Nephron (organoid): ENCODE measurements around the gene BMP4.

ENCODE experiments used
- H3K27ac Mint-ChIP-seq, 3 experiments: 2 replicates each; pipeline ENCODE4 v1.8.0; 2020; ENCODE audit warnings: mixed read lengths in 3 of 3, mild to moderate bottlenecking in 2 of 3, moderate library complexity in 1 of 3
- H3K27me3 Mint-ChIP-seq: 2 replicates; pipeline ENCODE4 v1.8.0; 2021; ENCODE audit warnings: low read depth, mild to moderate bottlenecking, moderate library complexity, mixed read lengths
- H3K36me3 Mint-ChIP-seq: 2 replicates; pipeline ENCODE4 v1.8.0; 2020; ENCODE audit warnings: low read depth, mixed read lengths
- H3K4me1 Mint-ChIP-seq: 2 replicates; pipeline ENCODE4 v1.8.0; 2020; ENCODE audit warnings: mixed read lengths
- H3K4me3 Mint-ChIP-seq, 3 experiments: 2 replicates each; pipeline ENCODE4 v1.8.0; 2020; ENCODE audit warnings: mild to moderate bottlenecking in 3 of 3, mixed read lengths in 3 of 3, moderate library complexity in 2 of 3
- H3K9me3 Mint-ChIP-seq: 2 replicates; pipeline ENCODE4 v1.8.0; 2020; ENCODE audit warnings: mixed read lengths
- TF ChIP-seq, protein P1 (sequence below), 3 experiments: fragments of 200-600 bp; sonication (generic); IDR thresholded peaks; one replicate each; pipeline ENCODE4 v1.5.0; 2021; ENCODE audit warnings: antibody characterized with exemption in 3 of 3; ENCODE audit not compliant: unreplicated experiment in 3 of 3

BMP4 gene

DNA sequence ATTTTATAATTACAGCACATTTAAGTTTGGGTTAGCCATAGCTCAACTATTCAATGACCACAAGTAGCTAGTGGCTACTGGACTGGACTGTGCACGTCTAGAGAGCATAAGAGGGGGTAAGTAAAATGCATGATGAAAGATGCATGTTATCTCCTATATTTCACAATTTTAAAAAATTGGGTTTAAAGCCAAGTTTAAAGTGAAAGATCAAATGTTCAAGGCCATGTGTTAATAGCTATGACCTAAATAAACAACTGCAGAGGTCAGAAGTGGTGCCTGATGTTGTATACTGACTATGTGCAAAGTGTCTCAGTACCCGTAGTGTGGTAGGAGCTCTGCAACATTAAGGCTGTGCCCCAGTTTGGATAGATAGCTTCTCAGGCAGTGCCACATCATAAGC, 48.2 kb downstream of the BMP4 start:
- H3K4me1 Mint-ChIP-seq, result peaks cover 7% of the 10 kb centered on the region
- no peak overlapping the region for H3K4me3 Mint-ChIP-seq
- peaks cover 32% of the 10 kb centered on the region for H3K9me3 Mint-ChIP-seq
- H3K27me3 Mint-ChIP-seq, result no peaks in the 10 kb centered on the region
- TF ChIP-seq, protein P1, sequence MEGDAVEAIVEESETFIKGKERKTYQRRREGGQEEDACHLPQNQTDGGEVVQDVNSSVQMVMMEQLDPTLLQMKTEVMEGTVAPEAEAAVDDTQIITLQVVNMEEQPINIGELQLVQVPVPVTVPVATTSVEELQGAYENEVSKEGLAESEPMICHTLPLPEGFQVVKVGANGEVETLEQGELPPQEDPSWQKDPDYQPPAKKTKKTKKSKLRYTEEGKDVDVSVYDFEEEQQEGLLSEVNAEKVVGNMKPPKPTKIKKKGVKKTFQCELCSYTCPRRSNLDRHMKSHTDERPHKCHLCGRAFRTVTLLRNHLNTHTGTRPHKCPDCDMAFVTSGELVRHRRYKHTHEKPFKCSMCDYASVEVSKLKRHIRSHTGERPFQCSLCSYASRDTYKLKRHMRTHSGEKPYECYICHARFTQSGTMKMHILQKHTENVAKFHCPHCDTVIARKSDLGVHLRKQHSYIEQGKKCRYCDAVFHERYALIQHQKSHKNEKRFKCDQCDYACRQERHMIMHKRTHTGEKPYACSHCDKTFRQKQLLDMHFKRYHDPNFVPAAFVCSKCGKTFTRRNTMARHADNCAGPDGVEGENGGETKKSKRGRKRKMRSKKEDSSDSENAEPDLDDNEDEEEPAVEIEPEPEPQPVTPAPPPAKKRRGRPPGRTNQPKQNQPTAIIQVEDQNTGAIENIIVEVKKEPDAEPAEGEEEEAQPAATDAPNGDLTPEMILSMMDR (IDR thresholded peaks at IDR 0.05; ENCODE audit: unreplicated experiment in 3 of 3), result no peak
- no peak overlapping the region for H3K27ac Mint-ChIP-seq
- H3K36me3 Mint-ChIP-seq, result peaks cover 5% of the 10 kb centered on the region

DNA sequence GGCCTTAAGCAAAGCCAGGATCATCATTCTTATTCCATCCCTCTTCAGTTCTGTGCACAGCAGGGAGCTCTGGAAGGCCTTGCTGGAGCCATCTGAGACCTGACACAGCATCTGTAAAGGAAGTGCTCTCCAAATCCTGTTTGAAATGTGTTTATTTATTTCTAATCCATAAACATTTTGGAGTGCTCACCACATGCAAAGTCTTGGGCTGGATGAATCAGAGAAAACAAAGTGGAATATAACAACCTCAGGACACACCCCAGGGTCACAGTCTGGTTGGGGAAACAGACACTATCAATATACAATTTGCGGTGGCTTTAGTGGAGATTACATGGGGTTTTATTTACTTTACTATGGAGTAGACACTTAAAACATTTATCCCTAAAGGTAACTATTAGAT, 54.3 kb downstream of the BMP4 start:
- no peak overlapping the region for H3K4me3 Mint-ChIP-seq
- H3K4me1 Mint-ChIP-seq, result peaks cover 9% of the 10 kb centered on the region
- H3K27me3 Mint-ChIP-seq, result peaks cover 4% of the 10 kb centered on the region
- peaks cover 19% of the 10 kb centered on the region for H3K9me3 Mint-ChIP-seq
- TF ChIP-seq, protein P1 (IDR thresholded peaks at IDR 0.05; ENCODE audit: unreplicated experiment in 3 of 3), result no peak
- H3K36me3 Mint-ChIP-seq, result peaks cover 5% of the 10 kb centered on the region
- H3K27ac Mint-ChIP-seq, result no peak overlapping the region

DNA sequence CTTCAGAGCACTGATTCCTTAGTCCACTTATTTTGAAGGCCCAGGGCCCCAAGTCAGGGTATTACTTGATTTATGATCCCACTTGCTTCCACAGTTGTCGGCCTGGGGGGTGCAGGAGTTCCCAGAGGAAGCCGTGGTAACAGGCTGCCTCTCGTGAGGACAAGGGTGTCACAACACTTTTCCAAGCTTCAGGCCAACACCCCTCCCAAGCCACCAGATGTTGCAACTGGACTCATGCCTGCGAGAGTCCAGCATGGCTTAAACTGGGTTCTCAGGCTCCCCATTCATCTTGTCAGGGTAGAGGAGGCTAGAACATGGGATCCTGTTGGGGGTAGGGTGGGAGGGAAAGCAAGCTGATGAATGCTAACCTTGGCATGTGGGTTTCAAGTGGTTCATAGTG, 56.1 kb downstream of the BMP4 start:
- H3K9me3 Mint-ChIP-seq, result peaks cover 8% of the 10 kb centered on the region
- H3K27me3 Mint-ChIP-seq, result peaks cover 4% of the 10 kb centered on the region
- peaks cover 5% of the 10 kb centered on the region for H3K36me3 Mint-ChIP-seq
- TF ChIP-seq, protein P1 (IDR thresholded peaks at IDR 0.05; ENCODE audit: unreplicated experiment in 3 of 3), result no peak
- H3K27ac Mint-ChIP-seq, result no peak overlapping the region
- no peak overlapping the region for H3K4me3 Mint-ChIP-seq
- peaks cover 13% of the 10 kb centered on the region for H3K4me1 Mint-ChIP-seq
